GM19452 (cell line): ENCODE data around the gene PYGM.

Experiments used
- ATAC-seq: cut with Tn5 transposase; IDR thresholded peaks from one replicate; pipeline ENCODE4 v1.9.1; 2021; ENCODE audit not compliant: unreplicated experiment

PYGM gene

GRCh38 chr11:64754124-64754918 is 5.5 kb downstream of the PYGM start:
- no peak for ATAC-seq

GRCh38 chr11:64753380-64754123 is 6.2 kb downstream of the PYGM start:
- no peak for ATAC-seq

GRCh38 chr11:64753019-64753379 is 6.8 kb downstream of the PYGM start:
- ATAC-seq: no peak

GRCh38 chr11:64752175-64752970 is 7.4 kb downstream of the PYGM start:
- no peak for ATAC-seq

GRCh38 chr11:64751580-64751979 is 8.2 kb downstream of the PYGM start:
- ATAC-seq: no peak

- ATAC-seq: no peak
Measured at GRCh38 chr11:64751136-64751535, 8.6 kb downstream of the PYGM start.

- no peak for ATAC-seq
Measured at GRCh38 chr11:64750361-64751054, 9.3 kb downstream of the PYGM start.

- no peak for ATAC-seq
Measured at GRCh38 chr11:64747961-64748665, 11.7 kb downstream of the PYGM start.

GRCh38 chr11:64746486-64746885 is 13.3 kb downstream of the PYGM start:
- no peak for ATAC-seq

GRCh38 chr11:64745521-64746328 is 14.0 kb downstream of the PYGM start:
- peak; percentile 34 for ATAC-seq

- ATAC-seq: no peak
Measured at GRCh38 chr11:64745189-64745520, 14.6 kb downstream of the PYGM start.

- ATAC-seq: no peak
Measured at GRCh38 chr11:64744544-64745188, 15.1 kb downstream of the PYGM start.

GRCh38 chr11:64743591-64744543 is 15.9 kb downstream of the PYGM start, which contains the start of gene RASGRP2:
Gene RASGRP2, minus strand, starts transcription at chr11:64744142. Its CDS starts 1,276 bp downstream, at chr11:64742866.
- ATAC-seq: no peak

- no peak for ATAC-seq
Measured at GRCh38 chr11:64742889-64743590, 16.7 kb downstream of the PYGM start.

- ATAC-seq: no peak
Measured at GRCh38 chr11:64742087-64742888, 17.5 kb downstream of the PYGM start.

GRCh38 chr11:64741375-64742086 is 18.2 kb downstream of the PYGM start:
- ATAC-seq: no peak
